Fibroblast of pulmonary artery (primary cell): ENCODE results near the gene MMEL1.

Source experiments
- DNase-seq: peaks from one replicate; pipeline ENCODE4 v3.0.0-alpha.2; 2010; ENCODE audit warnings: low read depth
- H3K4me3 ChIP-seq: replicated peaks from 2 replicates; pipeline ENCODE4 v1.5.1; 2011; ENCODE audit warnings: low read depth, mild to moderate bottlenecking, control low read depth, low read length, moderate library complexity
- CTCF ChIP-seq: IDR thresholded peaks from 2 replicates; pipeline ENCODE4 v1.5.1; 2011; ENCODE audit warnings: mild to moderate bottlenecking, control low read depth, low read length, inconsistent platforms; ENCODE audit errors: missing control alignments

The MMEL1 gene

GRCh38 chr1:2643414-2644077, 10.7 kb upstream of the MMEL1 start:
- no peak for DNase-seq
- peak overlapping the region; percentile 76 for H3K4me3 ChIP-seq
- no peak for TF ChIP-seq CTCF

- peak; percentile 91 for DNase-seq
- peak overlapping the region; percentile 76 for H3K4me3 ChIP-seq
- peak; percentile 13 for TF ChIP-seq CTCF
Measured at GRCh38 chr1:2642560-2643413, 10.0 kb upstream of the MMEL1 start.

- H3K4me3 ChIP-seq, result peak overlapping the region; percentile 76
- no peak for TF ChIP-seq CTCF
- no peak for DNase-seq
Measured at GRCh38 chr1:2642131-2642559, 9.3 kb upstream of the MMEL1 start.

GRCh38 chr1:2641381-2642130, 8.7 kb upstream of the MMEL1 start:
- peak overlapping the region; percentile 76 for H3K4me3 ChIP-seq
- no peak for TF ChIP-seq CTCF
- no peak for DNase-seq

GRCh38 chr1:2640626-2641025, 7.8 kb upstream of the MMEL1 start:
- no peak for TF ChIP-seq CTCF
- no peak for DNase-seq
- H3K4me3 ChIP-seq, result no peak overlapping the region

- DNase-seq, result no peak
- no peak for TF ChIP-seq CTCF
Measured at GRCh38 chr1:2639607-2640521, 7.0 kb upstream of the MMEL1 start.

More at GRCh38 chr1:2639607-2640521, 7.0 kb upstream of the MMEL1 start:
- H3K4me3 ChIP-seq, result no peak overlapping the region
